Smooth muscle cell of bladder (primary cell): ENCODE results near the gene PRKCSH. TPM values are rescaled to one million over a fixed set of nuclear protein-coding genes. Genes with fewer than 3 reads are reported as not detected.

ENCODE experiments used
- total RNA-seq: library from RNA; depleted of rRNA; stranded (reverse); fragments of >200 nt; gene quantifications from 2 replicates; pipeline ENCODE4 v1.2.3, GENCODE V29; 2014

PRKCSH gene, protein sequence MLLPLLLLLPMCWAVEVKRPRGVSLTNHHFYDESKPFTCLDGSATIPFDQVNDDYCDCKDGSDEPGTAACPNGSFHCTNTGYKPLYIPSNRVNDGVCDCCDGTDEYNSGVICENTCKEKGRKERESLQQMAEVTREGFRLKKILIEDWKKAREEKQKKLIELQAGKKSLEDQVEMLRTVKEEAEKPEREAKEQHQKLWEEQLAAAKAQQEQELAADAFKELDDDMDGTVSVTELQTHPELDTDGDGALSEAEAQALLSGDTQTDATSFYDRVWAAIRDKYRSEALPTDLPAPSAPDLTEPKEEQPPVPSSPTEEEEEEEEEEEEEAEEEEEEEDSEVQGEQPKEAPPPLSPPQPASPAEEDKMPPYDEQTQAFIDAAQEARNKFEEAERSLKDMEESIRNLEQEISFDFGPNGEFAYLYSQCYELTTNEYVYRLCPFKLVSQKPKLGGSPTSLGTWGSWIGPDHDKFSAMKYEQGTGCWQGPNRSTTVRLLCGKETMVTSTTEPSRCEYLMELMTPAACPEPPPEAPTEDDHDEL
- 106 and 160 TPM in 2 replicates for total RNA-seq

DNA sequence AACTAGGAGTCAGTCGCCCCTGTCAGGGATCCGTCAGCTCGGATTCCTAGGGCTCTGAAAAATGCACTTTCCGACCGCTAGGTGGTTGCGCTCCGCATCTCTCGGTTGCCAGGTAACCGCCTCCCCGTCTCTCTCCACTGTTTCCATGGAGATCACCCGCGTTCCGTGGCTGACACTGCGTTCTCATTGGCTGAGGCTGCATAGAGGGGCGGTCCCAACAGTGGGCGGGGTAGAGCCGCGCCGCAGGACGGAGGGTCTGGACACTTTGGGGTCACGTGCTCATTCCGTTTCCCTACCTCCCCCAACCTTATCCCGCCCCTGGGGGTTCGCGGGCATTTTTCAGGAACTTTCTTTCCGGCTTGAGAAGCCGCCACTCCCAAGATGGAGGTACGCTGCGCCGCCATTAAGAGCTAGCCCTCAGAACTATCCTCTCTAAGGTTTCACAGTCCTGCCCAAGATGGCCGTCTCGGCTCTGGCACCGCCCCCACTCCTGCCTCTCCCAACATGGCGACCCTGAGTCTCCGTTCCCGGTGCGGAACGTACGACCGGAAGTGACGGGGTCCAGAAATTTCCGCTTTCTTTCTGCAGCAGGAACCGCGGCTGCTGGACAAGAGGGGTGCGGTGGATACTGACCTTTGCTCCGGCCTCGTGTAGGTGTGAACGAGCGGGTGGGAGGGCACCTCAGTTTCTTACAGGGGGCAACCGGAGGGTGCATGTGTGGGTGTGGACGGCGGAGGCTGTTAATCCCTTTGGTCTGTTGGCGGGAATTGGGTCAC, at the start of gene PRKCSH, which contains the start of gene ODAD3:
Gene PRKCSH (plus strand): TSS at position 579 of the 776 bp plus-strand sequence. CDS start 483 bp downstream, outside the sequence.
Gene ODAD3 (minus strand): TSS at position 65 of the 776 bp plus-strand sequence. CDS start 105 bp downstream, outside the sequence.

DNA sequence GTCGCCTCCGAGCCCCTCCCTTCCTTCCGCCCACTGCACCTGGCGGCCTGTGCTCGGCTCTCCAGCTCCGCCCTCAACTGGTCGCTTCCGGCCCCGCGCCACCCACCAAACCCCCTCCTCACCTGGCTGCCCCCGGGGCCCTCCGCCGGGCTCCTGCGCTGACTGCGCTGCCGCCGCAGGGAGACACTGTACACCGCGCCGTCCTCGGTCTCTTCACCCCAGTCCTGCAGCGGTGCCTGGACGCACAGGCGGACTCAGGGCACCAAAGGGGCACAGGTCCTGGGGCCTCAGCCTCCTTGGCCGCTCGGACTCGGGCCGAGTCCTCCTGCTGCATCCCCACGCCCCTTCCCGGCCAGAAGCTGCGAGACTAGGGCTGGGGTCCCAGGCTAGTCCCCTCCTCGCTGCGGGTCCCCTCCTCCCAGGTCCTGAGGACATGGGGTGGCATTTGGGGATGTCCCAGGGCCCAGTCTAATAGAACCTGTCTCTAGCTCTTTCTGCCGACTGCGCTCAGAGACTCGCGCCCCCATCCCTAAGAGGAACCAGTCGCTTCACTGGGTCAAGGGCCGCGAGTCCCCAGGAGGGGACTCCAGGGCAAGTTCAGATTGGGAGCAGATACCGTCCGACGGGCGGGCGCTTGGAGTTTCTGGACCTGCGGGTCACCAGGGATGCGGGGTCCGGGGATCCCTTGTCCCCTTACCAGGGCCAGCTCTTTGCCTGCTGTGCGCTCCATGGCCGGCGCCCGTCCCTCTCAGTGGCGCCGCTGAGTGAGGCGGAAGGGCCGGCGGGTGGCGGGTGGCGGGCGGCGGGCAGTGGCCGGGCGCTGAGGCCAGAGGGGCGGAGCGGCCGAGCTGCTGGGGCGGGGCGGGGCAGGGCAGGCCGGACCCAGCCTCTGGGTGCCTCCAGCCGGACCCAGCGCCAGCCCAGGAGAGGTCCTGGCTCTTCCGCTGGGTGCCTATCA, 16.6 kb upstream of the PRKCSH start, which contains the start of gene RGL3:
Gene RGL3 (minus strand): TSS at position 766 of the 958 bp plus-strand sequence. CDS start 36 bp downstream, at position 730.

DNA sequence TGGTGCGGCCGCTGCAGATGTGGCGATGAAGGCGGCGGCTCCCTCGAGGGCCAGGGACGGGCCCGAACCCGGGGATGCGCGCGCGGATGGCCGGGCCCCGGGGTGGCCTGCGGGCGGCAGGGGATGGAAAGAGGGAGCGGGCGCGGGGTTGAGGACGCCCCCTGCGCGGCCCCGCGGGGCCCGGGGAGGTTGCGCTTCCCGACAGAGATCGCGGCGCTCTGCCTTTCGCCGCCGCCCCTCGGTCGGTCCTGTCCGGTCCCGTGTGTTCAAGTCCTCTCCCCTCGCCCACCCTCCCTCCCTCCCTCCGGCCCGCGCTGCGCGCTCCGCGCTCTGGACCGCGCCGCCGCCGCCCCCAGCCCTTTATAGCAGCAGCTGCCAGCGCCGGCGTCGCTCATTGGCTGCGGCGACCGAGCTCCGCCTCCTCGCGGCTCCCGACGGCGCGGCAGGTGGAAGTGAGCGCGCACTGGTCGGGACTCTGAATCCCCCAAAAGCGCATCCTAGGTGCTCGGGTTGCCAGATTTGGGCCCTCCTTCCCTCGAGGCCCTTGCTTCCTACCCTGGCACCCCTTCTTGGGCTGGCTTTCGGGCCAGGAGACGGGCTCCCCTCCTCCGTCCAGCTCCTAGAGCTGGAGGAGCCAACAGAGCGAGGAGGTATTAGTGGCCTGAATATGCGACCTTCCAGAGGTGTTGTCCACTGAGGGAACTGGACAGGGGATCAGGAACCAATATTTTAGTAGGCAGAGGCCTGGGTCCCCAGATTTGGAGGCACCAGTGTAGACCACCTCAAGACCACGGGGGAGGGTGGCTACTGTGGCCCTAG, 45.5 kb downstream of the PRKCSH start, which contains the start of gene ELAVL3:
Gene ELAVL3 (minus strand): TSS at position 332 of the 819 bp plus-strand sequence. CDS start 438 bp downstream, outside the sequence.

Other genes with a start within 250 kb of the PRKCSH start
- gene KANK2, start 238.1 kb upstream of the PRKCSH start, total RNA-seq = 137 and 277 TPM in 2 replicates
- gene ANGPTL8, start 196.0 kb upstream of the PRKCSH start, total RNA-seq = 0.18 TPM in 1 of 2 replicates, not detected in the other
- 5.0 and 7.0 TPM in 2 replicates for gene DOCK6, start 173.1 kb upstream of the PRKCSH start, total RNA-seq
- gene TSPAN16, start 139.5 kb upstream of the PRKCSH start, total RNA-seq = not detected in 2 replicates
- 16.2 and 22.2 TPM in 2 replicates for gene RAB3D, start 96.0 kb upstream of the PRKCSH start, total RNA-seq
- 92.3 and 93.8 TPM in 2 replicates for gene TMEM205, start 89.4 kb upstream of the PRKCSH start, total RNA-seq
- gene CCDC159, start 89.1 kb upstream of the PRKCSH start, total RNA-seq = 7.0 and 9.6 TPM in 2 replicates
- gene PLPPR2, start 80.2 kb upstream of the PRKCSH start, total RNA-seq = 10.0 and 13.0 TPM in 2 replicates
- gene SWSAP1, start 61.0 kb upstream of the PRKCSH start, total RNA-seq = 0.37 and 0.43 TPM in 2 replicates
- 3.8 and 6.0 TPM in 2 replicates for gene EPOR, start 51.3 kb upstream of the PRKCSH start, total RNA-seq
- gene RGL3, start 16.3 kb upstream of the PRKCSH start, total RNA-seq = 1.4 TPM in 2 replicates
- gene ODAD3, start 514 bp upstream of the PRKCSH start, total RNA-seq = 0.18 and 0.28 TPM in 2 replicates
- gene ELAVL3, start 45.4 kb downstream of the PRKCSH start, total RNA-seq = not detected in 2 replicates
- 4.0 and 6.4 TPM in 2 replicates for gene ZNF653, start 70.2 kb downstream of the PRKCSH start, total RNA-seq
- gene ECSIT, start 93.5 kb downstream of the PRKCSH start, total RNA-seq = 27.7 and 43.3 TPM in 2 replicates
- 7.5 and 16.5 TPM in 2 replicates for gene CNN1, start 103.2 kb downstream of the PRKCSH start, total RNA-seq
- 29.4 and 41.2 TPM in 2 replicates for gene ELOF1, start 123.6 kb downstream of the PRKCSH start, total RNA-seq
- 1.3 and 2.0 TPM in 2 replicates for gene ACP5, start 142.0 kb downstream of the PRKCSH start, total RNA-seq
- 19.0 and 19.3 TPM in 2 replicates for gene ZNF627, start 161.8 kb downstream of the PRKCSH start, total RNA-seq